Breast epithelium (tissue), 3 donors: ENCODE results near the gene STIL.

Experiments used
- POLR2A ChIP-seq: fragments of 450-650 bp; IDR thresholded peaks from one replicate; pipeline ENCODE4 v1.6.1; 2016; ENCODE audit warnings: antibody characterized with exemption, mild to moderate bottlenecking, moderate library complexity
- TF ChIP-seq, protein P1 (sequence below), 3 donors: fragments of 450-650 bp; IDR thresholded peaks; one replicate each; pipeline ENCODE4 v1.5.1; 2016 to 2017; ENCODE audit warnings: antibody characterized with exemption in 3 of 3, mild to moderate bottlenecking in 3 of 3, moderate library complexity in 3 of 3

DNA sequence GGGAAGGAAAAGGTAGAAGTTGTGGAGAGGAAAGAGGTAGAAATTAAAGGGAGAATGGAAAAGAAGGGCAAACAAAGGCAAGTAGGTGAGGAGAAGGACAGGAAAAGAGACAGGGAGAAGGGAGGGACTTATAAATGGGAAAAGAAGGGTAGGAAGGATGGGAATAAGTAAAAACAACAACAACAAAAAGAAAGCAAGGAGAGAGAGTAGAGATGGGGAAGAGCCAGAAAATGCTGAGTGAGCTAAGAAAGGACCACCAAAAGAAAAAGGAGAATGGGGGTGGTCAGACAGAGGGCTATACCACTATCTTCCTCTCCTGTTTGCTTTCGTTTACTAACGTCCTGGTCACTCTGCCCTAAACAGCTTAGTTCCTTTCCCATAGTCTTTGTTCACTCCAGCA lies 17.9 kb upstream of the STIL start:
- TF ChIP-seq, protein P1, sequence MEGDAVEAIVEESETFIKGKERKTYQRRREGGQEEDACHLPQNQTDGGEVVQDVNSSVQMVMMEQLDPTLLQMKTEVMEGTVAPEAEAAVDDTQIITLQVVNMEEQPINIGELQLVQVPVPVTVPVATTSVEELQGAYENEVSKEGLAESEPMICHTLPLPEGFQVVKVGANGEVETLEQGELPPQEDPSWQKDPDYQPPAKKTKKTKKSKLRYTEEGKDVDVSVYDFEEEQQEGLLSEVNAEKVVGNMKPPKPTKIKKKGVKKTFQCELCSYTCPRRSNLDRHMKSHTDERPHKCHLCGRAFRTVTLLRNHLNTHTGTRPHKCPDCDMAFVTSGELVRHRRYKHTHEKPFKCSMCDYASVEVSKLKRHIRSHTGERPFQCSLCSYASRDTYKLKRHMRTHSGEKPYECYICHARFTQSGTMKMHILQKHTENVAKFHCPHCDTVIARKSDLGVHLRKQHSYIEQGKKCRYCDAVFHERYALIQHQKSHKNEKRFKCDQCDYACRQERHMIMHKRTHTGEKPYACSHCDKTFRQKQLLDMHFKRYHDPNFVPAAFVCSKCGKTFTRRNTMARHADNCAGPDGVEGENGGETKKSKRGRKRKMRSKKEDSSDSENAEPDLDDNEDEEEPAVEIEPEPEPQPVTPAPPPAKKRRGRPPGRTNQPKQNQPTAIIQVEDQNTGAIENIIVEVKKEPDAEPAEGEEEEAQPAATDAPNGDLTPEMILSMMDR (IDR thresholded peaks at IDR 0.05): no peak
- TF ChIP-seq POLR2A: no peak
